ENCODE data around the gene FLOT2.
"Not testable (repeated sequence)": the region's sequence is repeated elsewhere in the genome, so short reads cannot be mapped to it uniquely, and the experiment has no call there.

FLOT2 gene

DNA sequence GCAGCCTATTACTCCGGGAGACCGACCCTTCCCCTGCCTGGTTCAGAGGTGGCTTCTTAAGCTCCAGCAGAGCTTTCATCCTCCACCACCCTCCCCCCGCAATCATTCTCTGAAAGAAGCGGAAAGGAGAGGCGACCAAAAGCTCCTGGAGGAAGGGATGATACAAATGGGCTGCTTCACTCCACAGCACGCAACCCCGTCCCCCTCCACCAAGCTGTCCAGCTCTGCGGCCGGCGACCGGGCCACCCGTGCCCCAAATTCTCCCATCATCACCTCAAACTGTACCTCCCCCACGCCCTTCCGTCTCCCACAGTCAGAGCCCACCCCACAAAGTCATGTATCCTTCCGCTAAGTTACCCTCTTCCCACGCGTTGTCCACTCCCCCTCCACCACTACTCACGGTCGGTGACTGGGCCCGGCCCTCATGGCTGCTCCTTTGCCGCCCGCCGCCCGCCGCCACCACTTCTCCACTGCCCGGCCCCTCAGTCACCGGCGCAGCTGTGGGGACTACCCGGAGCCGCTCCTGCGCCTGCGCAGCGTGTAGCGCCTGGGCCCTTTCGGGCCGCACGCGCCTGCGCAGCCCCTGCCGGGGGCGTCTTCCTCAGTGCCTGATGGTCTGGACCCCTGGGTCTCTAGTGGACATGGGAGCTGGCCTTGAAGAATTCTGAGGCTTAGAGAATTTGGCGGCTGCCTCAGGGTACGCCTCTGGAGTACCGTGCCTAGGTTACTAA lies 55.1 kb downstream of the FLOT2 start, which contains the start of gene FAM222B:
TSS of gene FAM222B (minus strand) at position 509 of the 731 bp plus-strand sequence. CDS start 76,123 bp downstream, outside the sequence.
- peak; percentile 35 for DNase-seq (ENCODE audit: low read depth)

DNA sequence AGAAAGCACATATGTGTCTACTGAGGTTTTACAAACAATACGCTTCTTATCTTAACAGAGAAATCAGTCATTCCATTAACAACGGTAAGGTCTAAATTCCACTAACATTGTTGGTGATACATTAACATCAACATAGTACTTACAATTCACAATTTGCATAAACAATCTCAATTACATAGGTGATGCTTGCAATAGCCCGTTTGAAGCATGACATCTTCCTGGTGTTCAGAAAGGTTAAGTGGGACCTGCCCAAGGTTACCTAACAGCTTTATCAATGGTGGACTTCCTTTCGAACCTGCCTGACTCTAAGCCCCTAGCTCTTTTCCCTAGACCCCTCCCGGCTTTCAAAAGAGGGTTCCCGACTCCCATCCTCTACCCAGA lies 55.6 kb downstream of the FLOT2 start:
- DNase-seq (ENCODE audit: low read depth): no peak

DNA sequence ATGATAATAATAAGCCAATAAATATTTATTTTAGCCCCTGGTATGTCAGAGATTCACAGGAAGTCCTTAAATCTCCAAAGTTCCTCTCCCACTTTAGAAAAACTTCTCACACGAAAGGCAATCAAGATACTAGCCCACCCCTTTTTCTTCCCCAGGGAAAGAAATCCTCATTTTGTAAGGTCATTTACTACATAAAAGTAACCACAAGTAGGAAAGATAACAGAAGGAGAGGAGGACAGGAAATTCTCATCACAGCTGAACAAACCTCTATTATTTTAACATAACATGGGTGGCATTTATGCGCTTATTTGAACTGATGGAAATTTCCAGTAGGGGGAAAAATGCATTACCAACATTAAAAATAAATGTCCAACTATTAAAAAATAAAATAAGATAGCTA lies 58.3 kb downstream of the FLOT2 start:
- DNase-seq (ENCODE audit: low read depth): no peak

GRCh38 chr17:28836541-28836940 lies 61.0 kb downstream of the FLOT2 start:
- DNase-seq (ENCODE audit: low read depth): not testable (repeated sequence)

- DNase-seq (ENCODE audit: low read depth): no peak
These were observed 63.1 kb downstream of the FLOT2 start for GRCh38 chr17:28834420-28834819.
